H9 (cell line): ENCODE data around the gene HKDC1. TPM values are rescaled to one million over a fixed set of nuclear protein-coding genes. Genes with fewer than 3 reads are reported as not detected.

Source experiments
- DNase-seq: peaks from one replicate; pipeline ENCODE4 v3.0.0-alpha.2; 2017
- H2AFZ ChIP-seq: one replicate; pipeline ENCODE4 v1.6.1; 2013; ENCODE audit warnings: mild to moderate bottlenecking, low read length, control low read depth, moderate library complexity
- H2AK5ac ChIP-seq: 2 replicates; pipeline ENCODE4 v1.6.1; 2013; ENCODE audit warnings: low read length, control low read depth, mixed read lengths; ENCODE audit not compliant: insufficient read length
- H2BK120ac ChIP-seq: one replicate; pipeline ENCODE4 v1.6.1; 2013; ENCODE audit warnings: low read depth, mild to moderate bottlenecking, low read length, control low read depth, inconsistent platforms; ENCODE audit not compliant: poor library complexity, severe bottlenecking
- H2BK12ac ChIP-seq: 2 replicates; pipeline ENCODE4 v1.6.1; 2013; ENCODE audit warnings: low read length, control low read depth, mixed read lengths, low read depth; ENCODE audit not compliant: insufficient read length
- H2BK15ac ChIP-seq: 2 replicates; pipeline ENCODE4 v1.6.1; 2013; ENCODE audit warnings: low read depth, low read length, control low read depth
- H2BK20ac ChIP-seq: one replicate; pipeline ENCODE4 v1.6.1; 2013; ENCODE audit warnings: low read depth, mild to moderate bottlenecking, low read length, control low read depth, inconsistent platforms; ENCODE audit not compliant: poor library complexity, severe bottlenecking
- H2BK5ac ChIP-seq: 2 replicates; pipeline ENCODE4 v1.6.1; 2013; ENCODE audit warnings: low read length, control low read depth, mixed read lengths; ENCODE audit not compliant: insufficient read length
- H3K14ac ChIP-seq: 2 replicates; pipeline ENCODE4 v1.6.1; 2013; ENCODE audit warnings: low read length, control low read depth; ENCODE audit not compliant: insufficient read depth
- H3K18ac ChIP-seq: 2 replicates; pipeline ENCODE4 v1.6.1; 2013; ENCODE audit warnings: low read depth, mild to moderate bottlenecking, mixed read lengths, low read length, control low read depth; ENCODE audit not compliant: insufficient read length
- H3K23ac ChIP-seq: 2 replicates; pipeline ENCODE4 v1.6.1; 2013; ENCODE audit warnings: low read length, control low read depth, mixed read lengths, low read depth; ENCODE audit not compliant: insufficient read length
- H3K23me2 ChIP-seq: 2 replicates; pipeline ENCODE4 v1.6.1; 2013; ENCODE audit warnings: low read depth, mild to moderate bottlenecking, mixed read lengths, low read length, control low read depth; ENCODE audit not compliant: insufficient read length, poor library complexity, severe bottlenecking
- H3K27ac ChIP-seq: 2 replicates; pipeline ENCODE4 v1.5.1; 2013; ENCODE audit warnings: low read length, control low read depth, mixed read lengths, low read depth; ENCODE audit not compliant: insufficient read length
- H3K27me3 ChIP-seq: 2 replicates; pipeline ENCODE4 v1.6.1; 2013; ENCODE audit warnings: low read length, control low read depth, inconsistent platforms; ENCODE audit not compliant: insufficient read depth
- H3K4ac ChIP-seq: 2 replicates; pipeline ENCODE4 v1.6.1; 2013; ENCODE audit warnings: low read depth, mild to moderate bottlenecking, control low read depth, inconsistent platforms, low read length, moderate library complexity
- H3K4me1 ChIP-seq: 2 replicates; pipeline ENCODE4 v1.6.1; 2013; ENCODE audit warnings: low read length, control low read depth, inconsistent platforms; ENCODE audit not compliant: insufficient read depth
- H3K4me2 ChIP-seq: 2 replicates; pipeline ENCODE4 v1.6.1; 2013; ENCODE audit warnings: low read length, control low read depth, mixed read lengths; ENCODE audit not compliant: insufficient read length, insufficient read depth
- H3K56ac ChIP-seq: 2 replicates; pipeline ENCODE4 v1.6.1; 2013; ENCODE audit warnings: low read depth, mild to moderate bottlenecking, mixed read lengths, low read length, control low read depth; ENCODE audit not compliant: insufficient read length
- H3K79me1 ChIP-seq: 2 replicates; pipeline ENCODE4 v1.6.1; 2013; ENCODE audit warnings: low read depth, mild to moderate bottlenecking, moderate library complexity, low read length, control low read depth, inconsistent platforms; ENCODE audit not compliant: insufficient read depth, poor library complexity, severe bottlenecking
- H3K79me2 ChIP-seq: 2 replicates; pipeline ENCODE4 v1.6.1; 2013; ENCODE audit warnings: low read length, control low read depth, inconsistent platforms; ENCODE audit not compliant: insufficient read depth
- H3K9ac ChIP-seq: 2 replicates; pipeline ENCODE4 v1.6.1; 2013; ENCODE audit warnings: low read length, control low read depth, mixed read lengths; ENCODE audit not compliant: insufficient read length; ENCODE audit errors: extremely low read depth
- H3K9me3 ChIP-seq: one replicate; pipeline ENCODE4 v1.6.1; 2013; ENCODE audit warnings: low read depth, low read length, inconsistent platforms; ENCODE audit not compliant: control insufficient read depth
- H3T11ph ChIP-seq: one replicate; pipeline ENCODE4 v1.6.1; 2013; ENCODE audit warnings: mild to moderate bottlenecking, low read length, control low read depth, inconsistent platforms
- H4K20me1 ChIP-seq: one replicate; pipeline ENCODE4 v1.6.1; 2013; ENCODE audit not compliant: control insufficient read depth, insufficient read length, insufficient read depth
- H4K5ac ChIP-seq: 2 replicates; pipeline ENCODE4 v1.6.1; 2013; ENCODE audit warnings: low read depth, mild to moderate bottlenecking, mixed read lengths, low read length, control low read depth; ENCODE audit not compliant: insufficient read length
- H4K8ac ChIP-seq: replicated peaks from 2 replicates; pipeline ENCODE4 v1.6.1; 2013; ENCODE audit warnings: low read length, control low read depth, mixed read lengths, low read depth; ENCODE audit not compliant: insufficient read length
- H4K91ac ChIP-seq: 2 replicates; pipeline ENCODE4 v1.6.1; 2013; ENCODE audit warnings: low read depth, mild to moderate bottlenecking, moderate library complexity, mixed read lengths, low read length, control low read depth; ENCODE audit not compliant: insufficient read length
- H3K27ac Mint-ChIP-seq, 3 experiments: 2 replicates in 2 of 3; 3 replicates in 1 of 3; pipeline ENCODE4 v1.8.0; 2020 to 2021; ENCODE audit warnings: mixed read lengths in 3 of 3, mild to moderate bottlenecking in 1 of 3, moderate library complexity in 1 of 3
- H3K27me3 Mint-ChIP-seq: 2 replicates; pipeline ENCODE4 v1.8.0; 2021; ENCODE audit warnings: low read depth, mild to moderate bottlenecking, moderate library complexity, mixed read lengths
- H3K36me3 Mint-ChIP-seq, 3 experiments: 2 replicates in 2 of 3; 3 replicates in 1 of 3; pipeline ENCODE4 v1.8.0; 2020 to 2021; ENCODE audit warnings: low read depth in 3 of 3, mixed read lengths in 3 of 3; ENCODE audit not compliant: insufficient read depth in 1 of 3
- H3K4me1 Mint-ChIP-seq, 2 experiments: 2 replicates each; pipeline ENCODE4 v1.8.0; 2020; ENCODE audit warnings: mixed read lengths in 2 of 2
- H3K4me3 Mint-ChIP-seq, 2 experiments: 2 replicates in 1 of 2; 3 replicates in 1 of 2; pipeline ENCODE4 v1.8.0; 2020 to 2021; ENCODE audit warnings: mild to moderate bottlenecking in 2 of 2, mixed read lengths in 2 of 2, moderate library complexity in 1 of 2
- H3K9me3 Mint-ChIP-seq, 2 experiments: 2 replicates in 1 of 2; 3 replicates in 1 of 2; pipeline ENCODE4 v1.8.0; 2020; ENCODE audit warnings: mild to moderate bottlenecking in 2 of 2, mixed read lengths in 2 of 2, moderate library complexity in 1 of 2
- CTCF ChIP-seq: fragments of 200-600 bp; sonication (generic); conservative IDR thresholded peaks from 3 replicates; pipeline ENCODE4 v1.8.0; 2021; ENCODE audit warnings: antibody characterized with exemption, mild to moderate bottlenecking
- WGBS: extraction: QIAGEN DNeasy Blood & Tissue Kit; methylation state at CpG from one replicate; pipeline ENCODE4 v1.1.7; 2013; ENCODE audit warnings: missing lambda C conversion rate, low lambda C conversion rate, mixed read lengths; ENCODE audit not compliant: insufficient read length; ENCODE audit errors: extremely low coverage; 5-methylcytosine and 5-hydroxymethylcytosine counted together
- total RNA-seq: library from RNA; stranded (reverse); gene quantifications from 2 replicates; pipeline ENCODE4 v1.2.1, GENCODE V29; 2021

HKDC1 gene
- total RNA-seq, 1 experiment from 2014 or later = not detected

- H2BK20ac ChIP-seq = no peak overlapping the region
- H3K9me3 ChIP-seq = no peaks in the 10 kb centered on the region
- Mint-ChIP-seq H3K36me3 (no peaks in the 10 kb centered on the region), H3K27ac (no peak overlapping the region; a peak in 1 of 7 replicates), H3K4me3 (no peak overlapping the region), H3K9me3 (no peaks in the 10 kb centered on the region), H3K27me3 (peaks cover 8% of the 10 kb centered on the region), H3K4me1 (peaks cover 15 to 16% of the 10 kb centered on the region in 2 experiments)
- no peak overlapping the region for H3K9ac ChIP-seq
- H3K18ac ChIP-seq = no peak overlapping the region
- H4K8ac ChIP-seq = no peak overlapping the region
- no peak overlapping the region for H3K56ac ChIP-seq
- no peak overlapping the region for H2BK5ac ChIP-seq
- no peaks in the 10 kb centered on the region for H3K79me2 ChIP-seq
- H3K79me1 ChIP-seq = no peaks in the 10 kb centered on the region
- no peak overlapping the region for H3K4me2 ChIP-seq
- H4K20me1 ChIP-seq = no peaks in the 10 kb centered on the region
- H4K5ac ChIP-seq = no peak overlapping the region
- no peaks in the 10 kb centered on the region for H3K27me3 ChIP-seq
- DNase-seq = no peak
- no peak overlapping the region for H3K23ac ChIP-seq
- no peak overlapping the region for H4K91ac ChIP-seq
- no peak overlapping the region for H2AK5ac ChIP-seq
- peaks cover 4% of the 10 kb centered on the region; the same call in 1 of the 2 replicates for H3K4me1 ChIP-seq
- WGBS = no CpG with 5 or more reads among the region's 2 CpGs
- H3K23me2 ChIP-seq = no peaks in the 10 kb centered on the region
- no peak overlapping the region for H3T11ph ChIP-seq
- H3K4ac ChIP-seq = no peak overlapping the region
- H2BK15ac ChIP-seq = no peak overlapping the region
- no peak overlapping the region for H2BK120ac ChIP-seq
- H3K14ac ChIP-seq = no peak overlapping the region
- no peak for TF ChIP-seq CTCF
- no peak overlapping the region for H3K27ac ChIP-seq
- no peak overlapping the region for H2AFZ ChIP-seq
- no peak overlapping the region for H2BK12ac ChIP-seq
These were observed 59.0 kb downstream of the HKDC1 start for GRCh38 chr10:69279110-69279509.
